ENCODE measurements around the gene MED9.

- TF ChIP-seq POLR2A (IDR thresholded peaks at IDR 0.05; ENCODE audit: extremely low read depth, insufficient read length) = no peak
- no peak for TF ChIP-seq CTCF (IDR thresholded peaks at IDR 0.05; ENCODE audit: low read depth, low read length)
- TF ChIP-seq MYC (IDR thresholded peaks at IDR 0.05; ENCODE audit: low read depth, low read length) = no peak
- no peak for TF ChIP-seq MAX (IDR thresholded peaks at IDR 0.05; ENCODE audit: low read depth, low read length)
These were observed 57.2 kb downstream of the MED9 start for GRCh38 chr17:17533901-17534441.
